ENCODE measurements around the gene TRPC1. TPM values are rescaled to one million over a fixed set of nuclear protein-coding genes. Genes with fewer than 3 reads are reported as not detected.

TRPC1 gene
- polyA plus RNA-seq, 1 donor (not counting 4 experiments of a cell fraction or from before 2014, with no cell fraction given), result 9.1 TPM

GRCh38 chr3:142857056-142857455 lies 133.2 kb downstream of the TRPC1 start:
- Histone ChIP-seq H3K9me3 (ENCODE audit: control insufficient read depth, low read depth, low read length) (no peaks in the 10 kb centered on the region), H3K4me2 (ENCODE audit: control insufficient read depth, extremely low read depth, insufficient read depth, low read depth, low read length) (no peak overlapping the region), H3K79me2 (ENCODE audit: control insufficient read depth, insufficient read depth, low read length) (no peaks in the 10 kb centered on the region), H3K4me3 (ENCODE audit: control insufficient read depth in 2 of 3, extremely low read depth in 1 of 3, insufficient read depth in 2 of 3, low read depth in 1 of 3, low read length in 3 of 3) (no peak overlapping the region), H2AFZ (ENCODE audit: control insufficient read depth, low read length) (no peak overlapping the region), H3K4me1 (ENCODE audit: control insufficient read depth, extremely low read depth, insufficient read depth, low read length) (peaks cover 12% of the 10 kb centered on the region), H3K9me1 (ENCODE audit: control insufficient read depth, extremely low read depth, insufficient read depth, low read length) (no peaks in the 10 kb centered on the region), H3K9ac (ENCODE audit: control insufficient read depth, extremely low read depth, insufficient read depth, low read length) (no peak overlapping the region), H3K27me3 (ENCODE audit: control insufficient read depth, extremely low read depth, insufficient read depth, low read length) (no peaks in the 10 kb centered on the region), H3K27ac (ENCODE audit: control insufficient read depth, insufficient read depth, low read length) (no peak overlapping the region), H3K36me3 (ENCODE audit: control insufficient read depth in 2 of 2, extremely low read depth in 1 of 2, insufficient read depth in 2 of 2, low read length in 2 of 2) (no peaks in the 10 kb centered on the region), H4K20me1 (ENCODE audit: control insufficient read depth, extremely low read depth, insufficient read depth, low read length) (no peaks in the 10 kb centered on the region)
- FAIRE-seq (peak; percentile 78), DNase-seq (ENCODE audit: low read depth, low spot score) (no peak)
- no peak for TF ChIP-seq EZH2 (IDR thresholded peaks at IDR 0.05; ENCODE audit: low read length)
- TF ChIP-seq CTCF (optimal IDR thresholded peaks at IDR 0.05 in 1 of 3, IDR thresholded peaks at IDR 0.05 in 1 of 3, conservative IDR thresholded peaks at IDR 0.05 in 1 of 3; ENCODE audit: extremely low read depth in 1 of 3, insufficient read depth in 2 of 3, low read length in 3 of 3), result peak; percentile 65 to 79 (median 76)
- dilution Hi-C loops (cut with MboI; ENCODE audit: extremely low pct_ligation_motif_present, low sequenced_read_pairs), result no loop called here

Small RNA genes within 50 kb of the gene (small RNA-seq; reads per million reads assigned to genes)
- 0 reads per million in 3 experiments for gene RNU7-47P (ENCODE audit: insufficient read length in 3 of 3, low read depth in 3 of 3, low replicate concordance in 1 of 3)

Other genes starting within 250 kb of the TRPC1 start
- gene ATR, start 145.3 kb upstream of the TRPC1 start, polyA plus RNA-seq, result 14.2 to 30.8 TPM (median 20.0 TPM) in 3 replicates
- 6.0 to 13.9 TPM (median 10.3 TPM) in 3 replicates for gene PLS1, start 127.6 kb upstream of the TRPC1 start, polyA plus RNA-seq
- 1.7 to 2.4 TPM (median 2.4 TPM) in 3 replicates for gene PCOLCE2, start 165.0 kb downstream of the TRPC1 start, polyA plus RNA-seq
- gene PAQR9, start 239.6 kb downstream of the TRPC1 start, polyA plus RNA-seq, result not detected in 3 replicates

All from keratinocyte (primary cell).